ENCODE measurements around the gene TRIM56.
"Not testable (repeated sequence)": the region's sequence is repeated elsewhere in the genome, so short reads cannot be mapped to it uniquely, and the experiment has no call there.

TRIM56 gene

DNA sequence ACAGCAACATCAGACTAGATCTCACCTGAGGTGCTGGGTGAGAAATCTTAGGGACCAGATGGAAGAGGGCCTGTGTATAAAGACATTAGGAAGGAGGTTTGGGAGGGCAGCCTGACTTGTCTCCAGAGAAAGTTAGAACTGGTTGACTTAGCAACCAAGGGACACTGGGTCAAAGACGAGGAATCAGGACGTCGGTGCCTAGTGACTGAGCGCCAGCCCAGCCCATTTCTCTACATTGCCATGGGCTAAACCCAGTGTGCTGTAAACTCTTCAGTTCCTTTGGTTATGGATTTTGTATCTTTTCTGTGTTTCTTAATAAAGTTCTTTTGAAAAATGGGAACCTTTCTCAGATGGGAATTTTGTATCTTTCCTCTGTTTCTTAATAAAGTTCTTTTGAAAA, 12.3 kb downstream of the TRIM56 start:
- no peak for DNase-seq
- TF ChIP-seq GATA1 (IDR thresholded peaks at IDR 0.05; ENCODE audit: low read depth, low read length) (no peak), POLR2A (IDR thresholded peaks at IDR 0.05; ENCODE audit: low read length) (no peak)

DNA sequence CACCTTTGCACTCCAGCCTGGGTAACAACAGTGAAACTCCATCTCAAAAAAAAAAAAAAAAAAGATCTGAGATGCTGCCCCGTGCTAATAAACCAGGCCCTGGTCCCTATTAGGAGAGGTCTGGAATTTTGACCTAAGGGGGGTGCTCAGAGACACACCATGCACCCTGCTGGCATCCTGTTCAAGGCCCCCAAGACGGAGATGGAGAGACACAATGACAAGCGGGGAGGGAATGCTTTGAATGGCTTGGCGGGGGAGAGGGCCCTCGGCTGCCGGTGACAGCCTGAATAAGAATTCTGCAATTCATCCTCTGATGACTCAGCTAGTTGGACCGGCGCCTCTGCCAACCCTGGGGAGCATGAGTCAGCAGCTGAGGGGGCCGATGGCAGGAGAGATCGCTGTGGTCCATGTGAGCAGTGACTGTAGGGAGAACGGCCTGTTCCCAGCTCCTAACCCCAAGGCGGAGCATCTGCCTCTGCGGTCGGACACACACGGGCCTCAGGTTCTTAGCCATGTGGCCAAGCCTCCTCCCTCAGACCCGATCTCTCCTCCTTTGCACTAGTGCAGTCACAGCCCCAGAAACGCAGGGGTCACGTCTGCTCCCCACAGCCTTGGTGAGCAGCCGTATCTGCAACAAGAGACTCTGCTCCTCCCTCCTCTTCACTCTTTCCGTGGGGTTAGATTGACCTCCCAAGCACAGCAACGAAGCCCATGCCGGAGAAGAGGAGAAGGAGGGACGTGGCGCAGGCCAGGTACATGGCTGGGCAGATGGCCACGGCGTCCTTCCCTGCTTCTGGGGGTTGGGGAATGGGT, 14.9 kb downstream of the TRIM56 start:
- DNase-seq: peak; percentile 96 to 97
- no peak for TF ChIP-seq GATA1 (IDR thresholded peaks at IDR 0.05; ENCODE audit: low read depth, low read length)
- TF ChIP-seq POLR2A (IDR thresholded peaks at IDR 0.05; ENCODE audit: low read length): peak; percentile 65

DNA sequence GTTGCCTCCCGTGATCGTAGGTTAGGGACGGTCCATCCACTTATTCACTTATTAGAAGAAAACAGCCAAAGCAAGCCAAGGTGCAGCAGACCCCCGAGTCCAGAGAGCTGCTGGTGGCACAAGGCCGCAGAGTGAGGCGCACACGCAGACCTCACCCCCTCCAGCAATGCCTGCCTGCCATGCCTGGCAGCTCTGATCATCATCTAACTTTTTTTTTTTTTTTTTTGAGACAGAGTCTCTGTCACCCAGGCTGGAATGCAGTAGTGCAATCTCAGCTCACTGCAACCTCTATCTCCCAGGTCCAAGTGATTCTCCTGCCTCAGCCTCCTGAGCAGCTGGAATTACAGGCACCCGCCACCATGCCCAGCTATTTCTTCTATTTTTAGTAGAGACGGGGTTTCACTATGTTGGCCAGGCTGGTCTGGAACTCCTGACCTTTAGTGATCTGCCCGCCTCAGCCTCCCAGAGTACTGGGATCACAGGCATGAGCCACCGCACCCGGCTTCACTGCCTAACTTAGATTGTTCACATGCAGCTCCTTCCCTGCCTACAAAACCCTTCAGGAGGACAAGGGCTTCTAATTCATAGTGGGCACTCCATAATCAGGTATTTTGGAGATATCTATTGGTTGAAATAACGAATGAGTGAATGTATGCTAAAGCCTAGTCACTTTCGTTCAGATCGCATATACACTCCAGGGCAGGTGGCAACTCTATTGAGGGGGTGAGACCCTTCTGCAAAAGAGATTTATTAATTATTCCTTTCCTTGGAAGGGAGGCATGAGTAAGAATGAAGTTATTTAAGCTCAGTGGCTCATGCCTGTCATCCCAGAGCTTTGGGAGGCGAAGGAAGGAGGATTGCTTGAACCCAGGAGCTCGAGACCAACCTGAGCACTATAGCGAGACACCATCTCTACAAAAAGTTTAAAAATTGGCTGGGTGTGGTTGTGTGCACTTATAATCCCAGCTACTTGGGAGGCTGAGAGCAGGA, 15.9 kb downstream of the TRIM56 start:
- DNase-seq: no peak
- no peak for TF ChIP-seq GATA1 (IDR thresholded peaks at IDR 0.05; ENCODE audit: low read depth, low read length)

DNA sequence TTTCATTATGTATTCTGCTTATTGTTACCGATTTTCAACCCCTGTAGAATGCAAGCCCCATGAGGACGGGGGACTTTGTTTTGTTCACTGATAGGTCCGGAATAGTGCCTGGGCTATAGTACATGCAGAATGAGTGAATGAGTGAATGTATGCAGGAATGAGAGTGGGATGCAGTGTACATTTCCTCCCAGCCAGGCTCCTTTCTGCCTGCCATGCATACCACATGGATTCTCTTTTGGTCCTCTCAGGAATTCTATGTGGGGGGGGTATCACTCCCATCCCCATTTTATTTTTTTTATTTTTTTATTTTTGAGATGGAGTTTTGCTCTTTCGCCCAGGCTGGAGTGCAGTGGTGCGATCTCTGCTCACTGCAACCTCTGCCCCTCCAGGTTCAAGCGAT, 16.7 kb downstream of the TRIM56 start:
- DNase-seq: no peak
- TF ChIP-seq GATA1 (IDR thresholded peaks at IDR 0.05; ENCODE audit: low read depth, low read length) (no peak), POLR2A (IDR thresholded peaks at IDR 0.05; ENCODE audit: low read length) (no peak)

DNA sequence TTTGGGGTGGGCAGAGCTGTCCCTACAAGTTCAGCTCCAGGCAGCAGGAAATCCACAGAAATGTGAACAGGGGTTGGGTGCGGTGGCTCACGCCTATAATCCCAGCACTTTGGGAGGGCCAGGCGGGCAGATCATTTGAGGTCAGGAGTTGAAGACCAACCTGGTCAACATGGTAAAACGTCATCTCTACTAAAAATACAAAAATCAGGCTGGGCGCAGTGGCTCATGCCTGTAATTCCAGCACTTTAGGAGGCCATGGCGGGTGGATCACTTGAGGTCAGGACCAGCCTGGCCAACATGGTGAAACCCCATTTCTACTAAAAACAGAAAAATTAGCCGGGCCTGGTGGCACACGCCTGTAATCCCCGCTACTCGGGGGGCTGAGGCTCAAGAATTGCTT, 18.4 kb downstream of the TRIM56 start:
- DNase-seq: not testable (repeated sequence)

DNA sequence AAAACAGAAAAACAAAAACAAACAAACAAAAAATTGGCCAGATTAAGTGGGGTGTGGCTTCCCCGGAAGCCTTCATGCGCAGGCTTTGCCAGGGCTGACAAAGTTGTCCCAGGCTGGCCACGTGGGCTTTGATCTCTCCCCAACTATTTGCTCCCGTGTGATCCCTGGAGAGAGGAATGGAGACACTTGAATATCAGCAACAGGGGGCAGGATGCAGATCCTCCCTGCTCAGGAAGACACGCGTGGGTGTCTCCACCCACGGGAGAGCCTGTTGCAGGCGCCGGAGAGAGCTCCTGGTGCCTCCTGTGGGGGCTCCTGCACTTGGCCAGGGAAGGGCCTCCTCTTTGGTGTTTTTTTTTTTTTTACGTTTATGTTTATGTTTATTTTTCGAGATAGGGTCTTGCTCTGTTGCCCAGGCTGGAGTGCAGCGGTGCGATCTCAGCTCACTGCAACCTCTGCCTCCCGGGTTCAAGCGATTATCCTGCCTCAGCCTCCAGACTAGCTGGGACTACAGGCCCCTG, 19.0 kb downstream of the TRIM56 start:
- no peak for DNase-seq

DNA sequence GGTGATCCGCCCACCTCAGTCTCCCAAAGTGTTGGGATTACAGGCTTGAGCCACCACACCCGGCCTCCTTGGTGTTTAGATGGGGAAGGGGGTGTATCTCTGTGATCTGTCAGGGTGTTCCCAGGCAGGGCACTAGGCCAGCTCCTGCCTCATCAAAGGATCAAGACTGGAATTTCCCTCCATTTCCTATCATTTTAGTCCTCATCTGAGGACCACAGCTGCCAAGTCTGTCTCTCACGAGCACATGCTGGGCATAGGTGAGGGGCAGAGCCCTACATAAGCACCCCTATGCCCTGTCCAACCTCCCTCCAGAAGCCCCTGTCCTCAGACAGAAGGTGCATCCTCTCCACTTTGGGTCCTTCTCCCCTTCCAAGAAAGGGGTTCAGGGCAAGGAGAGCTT, 19.5 kb downstream of the TRIM56 start:
- DNase-seq: no peak
- TF ChIP-seq GATA1 (IDR thresholded peaks at IDR 0.05; ENCODE audit: low read depth, low read length) (no peak), POLR2A (IDR thresholded peaks at IDR 0.05; ENCODE audit: low read length) (no peak)

More for the DNA sequence above, 19.0 kb downstream of the TRIM56 start:
- TF ChIP-seq POLR2A (IDR thresholded peaks at IDR 0.05; ENCODE audit: low read length): no peak
- no peak for TF ChIP-seq GATA1 (IDR thresholded peaks at IDR 0.05; ENCODE audit: low read depth, low read length)

DNA sequence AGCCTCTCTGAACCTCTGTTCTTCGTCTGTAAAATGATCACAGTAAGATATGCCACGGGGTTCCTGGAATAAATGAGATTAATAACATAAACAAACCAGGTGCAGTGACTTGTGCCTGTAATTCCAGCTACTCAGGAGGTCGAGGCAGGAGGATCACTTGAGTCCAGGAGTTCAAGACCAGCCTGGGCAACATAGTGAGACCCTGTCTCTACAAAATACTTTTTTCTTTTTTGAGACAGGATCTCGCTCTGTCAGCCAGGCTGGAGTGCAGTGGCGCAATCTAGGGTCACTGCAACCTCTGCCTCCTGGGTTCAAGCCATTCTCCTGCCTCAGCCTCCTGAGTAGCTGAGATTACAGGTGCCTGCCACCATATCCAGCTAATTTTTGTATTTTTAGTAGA, 20.0 kb downstream of the TRIM56 start:
- DNase-seq: not testable (repeated sequence)

DNA sequence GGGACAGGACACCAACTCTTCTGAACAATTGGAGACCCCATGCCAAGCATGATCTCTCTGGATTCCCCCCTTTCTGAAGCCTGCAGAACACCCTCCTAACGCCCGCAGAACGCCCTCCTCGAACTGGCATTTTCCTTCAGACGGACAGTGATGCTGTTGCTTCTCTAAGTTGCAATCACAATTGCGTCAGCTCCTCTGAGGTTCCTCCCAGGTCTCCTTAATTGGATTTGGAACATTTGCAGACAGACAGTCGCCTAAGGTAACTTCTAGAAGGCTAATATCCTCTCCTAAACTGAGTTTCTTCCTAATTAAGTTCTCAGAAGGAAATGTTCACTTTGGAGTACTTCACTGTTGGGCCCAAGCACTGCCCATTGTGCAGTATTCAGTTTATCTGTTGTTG, 21.1 kb downstream of the TRIM56 start:
- no peak for TF ChIP-seq GATA1 (IDR thresholded peaks at IDR 0.05; ENCODE audit: low read depth, low read length)
- TF ChIP-seq POLR2A (IDR thresholded peaks at IDR 0.05; ENCODE audit: low read length): no peak
- DNase-seq: no peak

DNA sequence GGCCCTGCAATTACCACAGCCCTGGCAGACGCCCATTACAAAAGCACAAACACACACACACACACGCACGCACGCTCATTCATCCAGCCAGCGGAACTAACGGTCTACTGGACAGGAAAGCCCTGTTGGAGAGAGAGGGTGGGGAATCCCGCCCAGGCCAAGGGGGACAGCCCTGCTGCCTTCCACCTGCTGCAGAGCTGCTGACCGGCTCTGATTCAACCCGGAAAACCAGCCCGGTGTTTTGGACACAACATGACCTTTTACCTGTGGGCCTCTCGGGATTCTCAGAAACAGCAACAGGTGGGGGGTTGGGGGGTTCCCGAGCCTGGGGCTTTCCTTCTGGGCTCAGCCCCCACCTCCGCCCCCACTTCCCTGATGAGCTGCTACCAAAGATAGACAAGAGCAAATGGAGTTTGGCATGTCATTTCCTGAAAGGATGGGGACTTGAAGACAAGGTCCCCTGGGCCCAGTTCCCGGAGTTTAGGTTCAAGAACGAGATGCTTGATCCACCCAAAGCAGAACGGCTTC, 23.1 kb downstream of the TRIM56 start:
- DNase-seq: no peak
- TF ChIP-seq POLR2A (IDR thresholded peaks at IDR 0.05; ENCODE audit: low read length) (no peak), GATA1 (IDR thresholded peaks at IDR 0.05; ENCODE audit: low read depth, low read length) (no peak)

DNA sequence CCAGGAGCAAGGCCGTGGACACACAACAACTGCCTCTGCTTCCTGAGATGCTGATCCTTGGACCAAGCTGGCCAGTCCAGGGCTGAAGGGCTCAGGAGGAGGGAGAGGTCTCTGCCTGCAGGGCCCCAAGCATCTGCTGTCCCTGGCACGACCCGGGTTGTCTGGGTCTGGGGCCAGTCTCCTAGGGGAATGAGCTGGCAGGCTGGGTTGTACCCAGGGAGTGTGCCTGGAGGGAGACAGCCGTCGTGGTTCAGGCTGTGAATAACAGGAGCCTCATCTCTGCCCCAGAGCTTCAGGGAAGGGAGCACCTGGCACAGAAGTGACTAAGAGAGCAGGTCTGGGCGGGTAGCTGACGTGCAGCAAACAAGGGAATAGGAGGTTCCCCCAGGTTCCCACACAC, 23.7 kb downstream of the TRIM56 start:
- no peak for TF ChIP-seq GATA1 (IDR thresholded peaks at IDR 0.05; ENCODE audit: low read depth, low read length)
- no peak for TF ChIP-seq POLR2A (IDR thresholded peaks at IDR 0.05; ENCODE audit: low read length)
- no peak for DNase-seq

DNA sequence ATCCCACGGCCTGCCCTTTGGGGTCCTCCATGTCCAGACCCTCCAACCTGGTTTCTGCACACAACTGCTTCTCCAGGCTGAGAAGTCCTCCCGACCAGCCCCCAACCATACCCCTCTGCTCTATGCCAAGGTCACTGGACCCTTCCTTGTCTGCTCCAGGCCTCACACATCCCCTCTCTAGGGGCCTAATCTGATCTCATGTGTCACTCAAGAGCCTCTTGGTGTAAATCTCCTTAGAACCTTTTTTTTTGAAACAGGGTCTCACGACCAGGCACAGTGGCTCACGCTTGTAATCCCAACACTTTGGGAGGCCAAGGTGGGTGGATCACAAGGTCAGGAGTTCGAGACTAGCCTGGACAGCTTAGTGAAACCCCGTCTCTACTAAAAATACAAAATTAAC, 24.1 kb downstream of the TRIM56 start:
- no peak for TF ChIP-seq POLR2A (IDR thresholded peaks at IDR 0.05; ENCODE audit: low read length)
- TF ChIP-seq GATA1 (IDR thresholded peaks at IDR 0.05; ENCODE audit: low read depth, low read length): no peak

DNA sequence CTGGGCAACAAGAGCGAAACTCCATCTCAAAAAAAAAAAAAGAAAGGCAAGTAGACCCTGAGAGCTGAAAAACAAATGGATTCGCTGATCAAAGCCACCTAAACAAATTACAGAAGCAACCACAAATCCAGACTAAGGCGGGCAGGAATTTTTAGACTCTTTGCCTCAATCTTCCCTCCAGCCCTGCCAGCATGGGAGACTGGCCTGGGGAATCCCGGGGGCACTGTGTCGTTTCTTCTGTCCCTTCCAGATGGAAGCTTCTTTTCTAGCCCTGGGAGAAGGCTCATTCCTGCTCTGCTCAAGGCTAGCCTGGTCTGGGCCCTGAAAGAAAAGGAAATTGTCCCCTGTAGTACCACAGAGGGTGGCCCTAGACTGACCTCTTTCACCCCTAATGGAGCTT, 26.0 kb downstream of the TRIM56 start:
- TF ChIP-seq POLR2A (IDR thresholded peaks at IDR 0.05; ENCODE audit: low read length) (no peak), GATA1 (IDR thresholded peaks at IDR 0.05; ENCODE audit: low read depth, low read length) (no peak)
- no peak for DNase-seq

More for the DNA sequence above, 24.1 kb downstream of the TRIM56 start:
- no peak for DNase-seq

DNA sequence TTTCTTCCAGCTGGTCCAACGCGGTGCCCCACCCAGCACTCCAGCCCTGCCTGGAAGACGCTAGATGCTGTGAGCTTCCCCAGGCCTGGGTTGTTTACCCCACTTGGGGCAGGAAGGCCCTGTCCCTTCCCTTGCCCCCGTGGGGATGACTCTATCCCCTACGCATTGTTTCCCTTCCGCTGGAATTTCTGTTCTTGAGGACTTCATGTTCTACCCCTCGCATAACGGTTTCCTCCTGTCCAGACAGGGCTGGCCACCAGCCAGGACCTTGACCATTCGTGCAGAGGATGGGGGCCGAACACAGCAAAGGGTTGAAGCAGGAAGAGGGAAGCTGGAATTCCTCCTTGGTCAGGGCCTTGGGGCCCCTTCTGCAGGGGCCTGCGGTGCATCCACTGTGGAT, 27.0 kb downstream of the TRIM56 start:
- TF ChIP-seq GATA1 (IDR thresholded peaks at IDR 0.05; ENCODE audit: low read depth, low read length) (no peak), POLR2A (IDR thresholded peaks at IDR 0.05; ENCODE audit: low read length) (no peak)
- DNase-seq: no peak

DNA sequence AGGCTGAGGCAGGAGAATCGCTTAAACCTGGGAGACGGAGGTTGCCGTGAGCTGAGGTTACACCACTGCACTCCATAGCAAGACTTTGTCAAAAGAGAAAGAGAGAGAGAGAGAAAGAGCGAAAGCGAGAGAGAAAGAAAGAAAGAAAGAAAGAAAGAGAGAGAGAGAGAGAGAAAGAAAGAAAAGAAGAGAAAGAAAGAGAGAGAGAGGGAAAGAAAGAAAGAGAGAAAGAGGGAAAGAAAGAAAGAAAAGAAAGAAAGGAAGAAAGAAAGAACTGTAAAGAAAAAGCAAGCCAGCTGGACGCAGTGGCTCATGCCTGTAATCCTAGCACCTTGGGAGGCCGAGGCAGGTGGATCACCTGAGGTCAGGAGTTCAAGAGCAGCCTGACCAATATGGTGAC, 27.9 kb downstream of the TRIM56 start:
- not testable (repeated sequence) for DNase-seq

Data from erythroblast (primary cell).